OCI-LY1 (cell line): ENCODE measurements around the gene SLC35G2.

Experiments used
- EZH2 ChIP-seq: fragments of 200-600 bp; sonication (generic), shearing (Covaris generic); IDR thresholded peaks from 2 replicates; pipeline ENCODE4 v1.8.0; 2017; ENCODE audit warnings: borderline replicate concordance, mixed run types, mild to moderate bottlenecking, antibody characterized with exemption, low read length, moderate library complexity, mixed read lengths
- TF ChIP-seq, protein P1 (sequence below): fragments of 200-600 bp; sonication (generic), shearing (Covaris generic); IDR thresholded peaks from 2 replicates; pipeline ENCODE4 v1.5.1; 2017; ENCODE audit warnings: mild to moderate bottlenecking, antibody characterized with exemption, low read length, moderate library complexity, mixed read lengths

- TF ChIP-seq, protein P1, sequence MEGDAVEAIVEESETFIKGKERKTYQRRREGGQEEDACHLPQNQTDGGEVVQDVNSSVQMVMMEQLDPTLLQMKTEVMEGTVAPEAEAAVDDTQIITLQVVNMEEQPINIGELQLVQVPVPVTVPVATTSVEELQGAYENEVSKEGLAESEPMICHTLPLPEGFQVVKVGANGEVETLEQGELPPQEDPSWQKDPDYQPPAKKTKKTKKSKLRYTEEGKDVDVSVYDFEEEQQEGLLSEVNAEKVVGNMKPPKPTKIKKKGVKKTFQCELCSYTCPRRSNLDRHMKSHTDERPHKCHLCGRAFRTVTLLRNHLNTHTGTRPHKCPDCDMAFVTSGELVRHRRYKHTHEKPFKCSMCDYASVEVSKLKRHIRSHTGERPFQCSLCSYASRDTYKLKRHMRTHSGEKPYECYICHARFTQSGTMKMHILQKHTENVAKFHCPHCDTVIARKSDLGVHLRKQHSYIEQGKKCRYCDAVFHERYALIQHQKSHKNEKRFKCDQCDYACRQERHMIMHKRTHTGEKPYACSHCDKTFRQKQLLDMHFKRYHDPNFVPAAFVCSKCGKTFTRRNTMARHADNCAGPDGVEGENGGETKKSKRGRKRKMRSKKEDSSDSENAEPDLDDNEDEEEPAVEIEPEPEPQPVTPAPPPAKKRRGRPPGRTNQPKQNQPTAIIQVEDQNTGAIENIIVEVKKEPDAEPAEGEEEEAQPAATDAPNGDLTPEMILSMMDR, result no peak
- TF ChIP-seq EZH2, result no peak
Measured at GRCh38 chr3:136788154-136788553, 30.8 kb upstream of the SLC35G2 start.
